GM12878 (cell line): ENCODE data around the gene TCERG1L. TPM values are rescaled to one million over a fixed set of nuclear protein-coding genes. Genes with fewer than 3 reads are reported as not detected.

Source experiments
- ATAC-seq: fragments of 200-7000 bp; cut with Tn5 transposase; 3 replicates; pipeline ENCODE4 v1.9.1; 2020; ENCODE audit warnings: mild to moderate bottlenecking, moderate library complexity
- BruUV-seq: library from RNA; stranded (reverse); fragments of 400-500 nt; replicated peaks from 2 replicates; lab custom pipeline; 2021; lab: Mats Ljungman, UMichigan
- CTCF ChIA-PET: fragments of 300-600 bp; sonication (Branson Sonifier 250); formaldehyde crosslinking; extraction: SDS; loops from one replicate; lab custom pipeline; 2021; ENCODE audit warnings: inconsistent platforms; lab: Yijun Ruan, JAX
- POLR2A ChIA-PET: fragments of 350-600 bp; formaldehyde crosslinking; extraction: SDS; loops from one replicate; lab custom pipeline; 2021; ENCODE audit warnings: inconsistent platforms; lab: Charles Lee
- RAD21 ChIA-PET: fragments of 300-600 bp; sonication (Branson Sonifier 250); formaldehyde crosslinking; loops from one replicate; lab custom pipeline; 2023; ENCODE audit warnings: antibody characterized with exemption; ENCODE audit not compliant: unreplicated experiment; lab: Charles Lee
- SMC1A ChIA-PET: fragments of 300-600 bp; sonication (Branson Sonifier 250); formaldehyde crosslinking; loops from one replicate; lab custom pipeline; 2023; ENCODE audit not compliant: unreplicated experiment, uncharacterized antibody; lab: Charles Lee
- DNase-seq: peaks from one replicate; pipeline ENCODE4 v3.0.0-alpha.2; 2011; ENCODE audit warnings: low read depth, low spot score
- FAIRE-seq: peaks from 3 replicates; lab custom pipeline; 2011; peaks lifted over from hg19 to GRCh38; lab: Jason Lieb, UNC
- H2AFZ ChIP-seq: 2 replicates; pipeline ENCODE4 v1.6.0; 2011; ENCODE audit warnings: low read depth, low read length, control low read depth; ENCODE audit not compliant: control insufficient read depth
- H3K27ac ChIP-seq: 2 replicates; pipeline ENCODE4 v1.5.1; 2011; ENCODE audit warnings: control low read depth; ENCODE audit not compliant: control insufficient read depth, insufficient read depth
- H3K27me3 ChIP-seq, 2 experiments: replicated peaks in 1 of 2; 2 replicates each; pipeline versions ENCODE4 v1.6.0 to v1.6.1; 2011; ENCODE audit warnings: low read length in 1 of 2; ENCODE audit not compliant: control insufficient read depth in 2 of 2, insufficient read depth in 2 of 2
- H3K36me3 ChIP-seq, 2 experiments: 2 replicates each; pipeline ENCODE4 v1.5.1; 2011; ENCODE audit warnings: low read length in 1 of 2; ENCODE audit not compliant: control insufficient read depth in 2 of 2, insufficient read depth in 2 of 2
- H3K4me1 ChIP-seq: 2 replicates; pipeline ENCODE4 v1.6.1; 2011; ENCODE audit warnings: mild to moderate bottlenecking, low read length, moderate library complexity, mixed read lengths; ENCODE audit not compliant: control insufficient read depth, insufficient read depth
- H3K4me2 ChIP-seq: 2 replicates; pipeline ENCODE4 v1.6.0; 2011; ENCODE audit warnings: control low read depth; ENCODE audit not compliant: control insufficient read depth, insufficient read depth
- H3K4me3 ChIP-seq: fragments of 200-600 bp; sonication (generic); 2 replicates; pipeline ENCODE4 v1.5.1; 2016
- H3K79me2 ChIP-seq: 2 replicates; pipeline ENCODE4 v1.6.0; 2011; ENCODE audit warnings: low read length; ENCODE audit not compliant: control insufficient read depth, insufficient read depth
- H3K9ac ChIP-seq: 2 replicates; pipeline ENCODE4 v1.8.0; 2011; ENCODE audit warnings: low read length, control low read depth, mixed read lengths; ENCODE audit not compliant: control insufficient read depth, insufficient read depth
- H3K9me3 ChIP-seq: replicated peaks from 3 replicates; pipeline ENCODE4 v1.5.1; 2011; ENCODE audit warnings: mild to moderate bottlenecking, low read length; ENCODE audit not compliant: control insufficient read depth, insufficient read depth
- H4K20me1 ChIP-seq: 2 replicates; pipeline ENCODE4 v1.6.0; 2011; ENCODE audit not compliant: control insufficient read depth, insufficient read depth
- ATF7 ChIP-seq: fragments of 450-650 bp; IDR thresholded peaks from 2 replicates; pipeline ENCODE4 v1.6.1; 2016; ENCODE audit warnings: low read depth, mild to moderate bottlenecking
- CHD1 ChIP-seq: IDR thresholded peaks from 2 replicates; pipeline ENCODE4 v1.6.1; 2012; ENCODE audit warnings: low read depth, low read length, improper control_type of control experiment
- ETV6 ChIP-seq, 2 experiments: fragments of 450-650 bp in 1 of 2; IDR thresholded peaks in 1 of 2; conservative IDR thresholded peaks in 1 of 2; 2 replicates each; pipeline ENCODE4 v1.6.1; 2014; ENCODE audit warnings: antibody characterized with exemption in 1 of 2, borderline replicate concordance in 1 of 2, low read depth in 1 of 2, mild to moderate bottlenecking in 1 of 2, moderate library complexity in 1 of 2
- FOXK2 ChIP-seq: fragments of 450-650 bp; IDR thresholded peaks from 2 replicates; pipeline ENCODE4 v1.6.1; 2017; ENCODE audit warnings: mild to moderate bottlenecking, moderate library complexity
- HDAC2 ChIP-seq: fragments of 200-600 bp; sonication (generic); IDR thresholded peaks from 2 replicates; pipeline ENCODE4 v1.6.1; 2017
- HDGF ChIP-seq: fragments of 450-650 bp; IDR thresholded peaks from 2 replicates; pipeline ENCODE4 v1.6.1; 2016; ENCODE audit warnings: antibody characterized with exemption
- IKZF2 ChIP-seq, 2 experiments: fragments of 450-650 bp; IDR thresholded peaks; 2 replicates each; pipeline ENCODE4 v1.6.1; 2017; ENCODE audit warnings: mild to moderate bottlenecking in 2 of 2, moderate library complexity in 2 of 2
- NBN ChIP-seq: fragments of 450-650 bp; IDR thresholded peaks from 2 replicates; pipeline ENCODE4 v1.6.1; 2016
- PAX5 ChIP-seq: IDR thresholded peaks from 2 replicates; pipeline ENCODE4 v1.6.1; 2011; ENCODE audit warnings: low read depth, low read length, borderline replicate concordance
- SMAD5 ChIP-seq: IDR thresholded peaks from 2 replicates; pipeline ENCODE4 v1.6.1; 2016; ENCODE audit warnings: antibody characterized with exemption, low read depth
- TAF1 ChIP-seq: IDR thresholded peaks from 2 replicates; pipeline ENCODE4 v1.6.1; 2011; ENCODE audit warnings: mild to moderate bottlenecking, low read depth, low read length, borderline replicate concordance
- WGBS: methylation state at CpG from one replicate; pipeline ENCODE4 v1.1.6; 2016; ENCODE audit warnings: low lambda C conversion rate; ENCODE audit not compliant: insufficient replicate concordance, insufficient coverage; ENCODE audit errors: missing lambda C conversion rate; 5-methylcytosine and 5-hydroxymethylcytosine counted together
- in situ Hi-C: fragments of 300-500 bp; cut with MboI; formaldehyde crosslinking; loops from 9 replicates; pipeline ENCODE4 v1.14.3; 2018; ENCODE audit warnings: mixed read lengths
- intact Hi-C: fragments of 100-400 bp; cut with micrococcal nuclease; formaldehyde crosslinking; loops from one replicate; pipeline ENCODE4 v1.14.2; 2022; ENCODE audit not compliant: unreplicated experiment
- polyA plus RNA-seq, 11 experiments: library from polyadenylated mRNA; depleted of rRNA in 4 of 11; unstranded in 6 of 11; stranded (reverse) in 5 of 11; fragments of >200 nt; fragmentation: Nextera tagmentation in 4 of 11; fragmentation: Illumina TruSeq in 1 of 11; extraction: Ambion mirVana in 4 of 11; extraction: Trizol in 1 of 11; gene quantifications; 1 replicate in 1 of 11; 2 replicates in 10 of 11; pipeline versions ENCODE4 v1.2.1 to v1.2.3, GENCODE V29; 2011 to 2016; ENCODE audit warnings: inconsistent platforms in 2 of 11, missing spikeins in 2 of 11, low read depth in 1 of 11
- total RNA-seq, 4 experiments: library from RNA; depleted of rRNA in 3 of 4; stranded (reverse); fragments of >200 nt in 3 of 4; fragmentation: Illumina TruSeq in 1 of 4; extraction: Trizol in 1 of 4; gene quantifications; 2 replicates each; pipeline versions ENCODE4 v1.2.1 to v1.2.3, GENCODE V29; 2013 to 2021
- TF ChIP-seq, protein P1 (sequence below): fragments of 450-650 bp; IDR thresholded peaks from 2 replicates; pipeline ENCODE4 v1.6.1; 2014; ENCODE audit warnings: mild to moderate bottlenecking
- TF ChIP-seq, protein P2 (sequence below): fragments of 450-650 bp; IDR thresholded peaks from 2 replicates; pipeline ENCODE4 v1.6.1; 2017; ENCODE audit warnings: mild to moderate bottlenecking, moderate library complexity
- TF ChIP-seq, protein P3 (sequence below), 3 experiments: IDR thresholded peaks in 2 of 3; conservative IDR thresholded peaks in 1 of 3; 2 replicates each; pipeline ENCODE4 v1.5.1; 2011; ENCODE audit warnings: low read depth in 3 of 3, low read length in 3 of 3, mild to moderate bottlenecking in 3 of 3, control low read depth in 2 of 3, moderate library complexity in 2 of 3, inconsistent platforms in 1 of 3, mixed read lengths in 1 of 3; ENCODE audit not compliant: control insufficient read depth in 2 of 3, insufficient read depth in 1 of 3; ENCODE audit errors: extremely low read depth in 1 of 3
- TF ChIP-seq, protein P4 (sequence below): fragments of 450-650 bp; conservative IDR thresholded peaks from 2 replicates; pipeline ENCODE4 v1.6.1; 2017; ENCODE audit warnings: mild to moderate bottlenecking, moderate library complexity

TCERG1L gene
- total and polyA plus RNA-seq, 10 of the 15 experiments (the other 5 are each of a cell fraction or from before 2014, with no cell fraction given) = not detected

DNA sequence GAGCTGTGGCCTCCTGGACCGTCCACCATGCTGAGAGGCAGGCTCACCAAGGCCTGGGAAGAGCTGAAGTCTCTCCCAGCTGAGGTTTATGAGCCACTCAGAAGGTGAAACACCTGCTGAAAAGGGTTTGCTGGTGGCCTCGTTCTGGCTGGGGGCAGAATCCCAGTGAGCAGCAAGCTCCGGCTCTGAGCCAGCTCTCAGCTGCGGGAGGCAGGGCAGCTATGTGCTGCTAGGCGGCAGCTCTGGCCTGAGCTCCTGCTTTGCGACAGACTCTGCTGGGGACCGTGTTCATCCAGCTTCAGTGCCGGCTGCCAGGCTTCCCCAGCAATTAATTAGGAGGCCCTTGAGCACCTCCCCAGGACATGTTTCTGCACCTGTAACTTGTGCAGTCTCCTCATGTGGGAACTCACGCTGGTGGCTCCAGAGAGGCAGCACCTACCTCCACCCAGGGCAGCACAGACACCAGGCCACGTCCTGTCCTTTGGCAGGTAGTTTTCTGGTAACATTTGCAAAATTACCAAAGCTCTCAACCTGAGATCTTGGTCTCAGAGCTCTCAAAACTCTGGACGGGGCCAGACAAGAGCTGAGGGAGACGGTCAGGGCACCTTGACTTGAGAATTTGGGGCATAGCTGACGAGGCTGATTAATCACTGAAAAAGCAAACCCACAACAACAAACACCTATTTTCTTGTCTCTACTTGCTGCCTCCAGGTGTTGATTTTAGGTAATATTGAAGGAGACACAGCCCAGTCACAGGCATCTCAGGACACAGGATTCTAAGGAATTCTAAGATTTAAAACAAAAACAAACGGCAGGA lies 185.0 kb downstream of the TCERG1L start:
- H3K9ac ChIP-seq = no peak overlapping the region
- H3K9me3 ChIP-seq = no peaks in the 10 kb centered on the region; the same call in 2 of the 3 replicates
- BruUV-seq = no TSS peak
- no peak overlapping the region for H2AFZ ChIP-seq
- in situ Hi-C loops (no loop called here), intact Hi-C loops (no loop called here)
- no peaks in the 10 kb centered on the region for H3K79me2 ChIP-seq
- FAIRE-seq = no peak
- H4K20me1 ChIP-seq = no peaks in the 10 kb centered on the region
- ChIA-PET SMC1A (interaction anchor here (0.5 kb wide), 1 partner anchor 820 kb away, joined by 3 read pairs; no protein-coding TSS in a partner anchor), RAD21 (no interaction called here), CTCF (no interaction called here), POLR2A (no interaction called here)
- H3K4me3 ChIP-seq = no peak overlapping the region
- H3K27me3 ChIP-seq = no peaks in the 10 kb centered on the region
- no peak overlapping the region for H3K4me2 ChIP-seq
- no peak for ATAC-seq
- H3K27ac ChIP-seq = no peak overlapping the region
- no peaks in the 10 kb centered on the region for H3K36me3 ChIP-seq
- no peak for DNase-seq
- WGBS = 6% methylated on average over 14 of the region's 14 CpGs
- no peaks in the 10 kb centered on the region for H3K4me1 ChIP-seq
- TF ChIP-seq ATF7 = no peak
- no peak for TF ChIP-seq FOXK2
- TF ChIP-seq ETV6 (conservative IDR thresholded peaks at IDR 0.05 in 1 of 2, IDR thresholded peaks at IDR 0.05 in 1 of 2; ENCODE audit: borderline replicate concordance in 1 of 2, low read depth in 1 of 2) = no peak
- TF ChIP-seq IKZF2 (IDR thresholded peaks at IDR 0.05) = no peak
- TF ChIP-seq, protein P1, sequence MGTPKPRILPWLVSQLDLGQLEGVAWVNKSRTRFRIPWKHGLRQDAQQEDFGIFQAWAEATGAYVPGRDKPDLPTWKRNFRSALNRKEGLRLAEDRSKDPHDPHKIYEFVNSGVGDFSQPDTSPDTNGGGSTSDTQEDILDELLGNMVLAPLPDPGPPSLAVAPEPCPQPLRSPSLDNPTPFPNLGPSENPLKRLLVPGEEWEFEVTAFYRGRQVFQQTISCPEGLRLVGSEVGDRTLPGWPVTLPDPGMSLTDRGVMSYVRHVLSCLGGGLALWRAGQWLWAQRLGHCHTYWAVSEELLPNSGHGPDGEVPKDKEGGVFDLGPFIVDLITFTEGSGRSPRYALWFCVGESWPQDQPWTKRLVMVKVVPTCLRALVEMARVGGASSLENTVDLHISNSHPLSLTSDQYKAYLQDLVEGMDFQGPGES = no peak
- TF ChIP-seq HDGF = no peak
- TF ChIP-seq, protein P2, sequence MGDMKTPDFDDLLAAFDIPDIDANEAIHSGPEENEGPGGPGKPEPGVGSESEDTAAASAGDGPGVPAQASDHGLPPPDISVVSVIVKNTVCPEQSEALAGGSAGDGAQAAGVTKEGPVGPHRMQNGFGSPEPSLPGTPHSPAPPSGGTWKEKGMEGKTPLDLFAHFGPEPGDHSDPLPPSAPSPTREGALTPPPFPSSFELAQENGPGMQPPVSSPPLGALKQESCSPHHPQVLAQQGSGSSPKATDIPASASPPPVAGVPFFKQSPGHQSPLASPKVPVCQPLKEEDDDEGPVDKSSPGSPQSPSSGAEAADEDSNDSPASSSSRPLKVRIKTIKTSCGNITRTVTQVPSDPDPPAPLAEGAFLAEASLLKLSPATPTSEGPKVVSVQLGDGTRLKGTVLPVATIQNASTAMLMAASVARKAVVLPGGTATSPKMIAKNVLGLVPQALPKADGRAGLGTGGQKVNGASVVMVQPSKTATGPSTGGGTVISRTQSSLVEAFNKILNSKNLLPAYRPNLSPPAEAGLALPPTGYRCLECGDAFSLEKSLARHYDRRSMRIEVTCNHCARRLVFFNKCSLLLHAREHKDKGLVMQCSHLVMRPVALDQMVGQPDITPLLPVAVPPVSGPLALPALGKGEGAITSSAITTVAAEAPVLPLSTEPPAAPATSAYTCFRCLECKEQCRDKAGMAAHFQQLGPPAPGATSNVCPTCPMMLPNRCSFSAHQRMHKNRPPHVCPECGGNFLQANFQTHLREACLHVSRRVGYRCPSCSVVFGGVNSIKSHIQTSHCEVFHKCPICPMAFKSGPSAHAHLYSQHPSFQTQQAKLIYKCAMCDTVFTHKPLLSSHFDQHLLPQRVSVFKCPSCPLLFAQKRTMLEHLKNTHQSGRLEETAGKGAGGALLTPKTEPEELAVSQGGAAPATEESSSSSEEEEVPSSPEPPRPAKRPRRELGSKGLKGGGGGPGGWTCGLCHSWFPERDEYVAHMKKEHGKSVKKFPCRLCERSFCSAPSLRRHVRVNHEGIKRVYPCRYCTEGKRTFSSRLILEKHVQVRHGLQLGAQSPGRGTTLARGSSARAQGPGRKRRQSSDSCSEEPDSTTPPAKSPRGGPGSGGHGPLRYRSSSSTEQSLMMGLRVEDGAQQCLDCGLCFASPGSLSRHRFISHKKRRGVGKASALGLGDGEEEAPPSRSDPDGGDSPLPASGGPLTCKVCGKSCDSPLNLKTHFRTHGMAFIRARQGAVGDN = no peak
- no peak for TF ChIP-seq SMAD5
- no peak for TF ChIP-seq PAX5
- TF ChIP-seq HDAC2 = no peak
- no peak for TF ChIP-seq NBN
- TF ChIP-seq CHD1 = no peak
- no peak for TF ChIP-seq TAF1
- TF ChIP-seq, protein P3, sequence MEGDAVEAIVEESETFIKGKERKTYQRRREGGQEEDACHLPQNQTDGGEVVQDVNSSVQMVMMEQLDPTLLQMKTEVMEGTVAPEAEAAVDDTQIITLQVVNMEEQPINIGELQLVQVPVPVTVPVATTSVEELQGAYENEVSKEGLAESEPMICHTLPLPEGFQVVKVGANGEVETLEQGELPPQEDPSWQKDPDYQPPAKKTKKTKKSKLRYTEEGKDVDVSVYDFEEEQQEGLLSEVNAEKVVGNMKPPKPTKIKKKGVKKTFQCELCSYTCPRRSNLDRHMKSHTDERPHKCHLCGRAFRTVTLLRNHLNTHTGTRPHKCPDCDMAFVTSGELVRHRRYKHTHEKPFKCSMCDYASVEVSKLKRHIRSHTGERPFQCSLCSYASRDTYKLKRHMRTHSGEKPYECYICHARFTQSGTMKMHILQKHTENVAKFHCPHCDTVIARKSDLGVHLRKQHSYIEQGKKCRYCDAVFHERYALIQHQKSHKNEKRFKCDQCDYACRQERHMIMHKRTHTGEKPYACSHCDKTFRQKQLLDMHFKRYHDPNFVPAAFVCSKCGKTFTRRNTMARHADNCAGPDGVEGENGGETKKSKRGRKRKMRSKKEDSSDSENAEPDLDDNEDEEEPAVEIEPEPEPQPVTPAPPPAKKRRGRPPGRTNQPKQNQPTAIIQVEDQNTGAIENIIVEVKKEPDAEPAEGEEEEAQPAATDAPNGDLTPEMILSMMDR (IDR thresholded peaks at IDR 0.05 in 2 of 3, conservative IDR thresholded peaks at IDR 0.05 in 1 of 3; ENCODE audit: control insufficient read depth in 2 of 3, extremely low read depth in 1 of 3, insufficient read depth in 1 of 3, low read depth in 3 of 3, low read length in 3 of 3) = no peak
- TF ChIP-seq, protein P4, sequence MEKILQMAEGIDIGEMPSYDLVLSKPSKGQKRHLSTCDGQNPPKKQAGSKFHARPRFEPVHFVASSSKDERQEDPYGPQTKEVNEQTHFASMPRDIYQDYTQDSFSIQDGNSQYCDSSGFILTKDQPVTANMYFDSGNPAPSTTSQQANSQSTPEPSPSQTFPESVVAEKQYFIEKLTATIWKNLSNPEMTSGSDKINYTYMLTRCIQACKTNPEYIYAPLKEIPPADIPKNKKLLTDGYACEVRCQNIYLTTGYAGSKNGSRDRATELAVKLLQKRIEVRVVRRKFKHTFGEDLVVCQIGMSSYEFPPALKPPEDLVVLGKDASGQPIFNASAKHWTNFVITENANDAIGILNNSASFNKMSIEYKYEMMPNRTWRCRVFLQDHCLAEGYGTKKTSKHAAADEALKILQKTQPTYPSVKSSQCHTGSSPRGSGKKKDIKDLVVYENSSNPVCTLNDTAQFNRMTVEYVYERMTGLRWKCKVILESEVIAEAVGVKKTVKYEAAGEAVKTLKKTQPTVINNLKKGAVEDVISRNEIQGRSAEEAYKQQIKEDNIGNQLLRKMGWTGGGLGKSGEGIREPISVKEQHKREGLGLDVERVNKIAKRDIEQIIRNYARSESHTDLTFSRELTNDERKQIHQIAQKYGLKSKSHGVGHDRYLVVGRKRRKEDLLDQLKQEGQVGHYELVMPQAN = no peak
